Spleen (tissue), 7 donors: ENCODE measurements around the gene RXRB.

Experiments used
- POLR2A ChIP-seq, 3 donors: fragments of 450-650 bp; IDR thresholded peaks; one replicate each; pipeline ENCODE4 v1.5.1; 2017; ENCODE audit warnings: antibody characterized with exemption in 3 of 3, mild to moderate bottlenecking in 1 of 3
- TF ChIP-seq, protein P1 (sequence below), 11 experiments: fragments of 200-600 bp in 7 of 11; fragments of 450-650 bp in 4 of 11; sonication (generic) in 4 of 11; IDR thresholded peaks in 8 of 11; conservative IDR thresholded peaks in 3 of 11; 1 replicate in 7 of 11; 2 replicates in 4 of 11; pipeline versions ENCODE4 v1.4.0 to v1.8.0; 2016 to 2021; ENCODE audit warnings: antibody characterized with exemption in 11 of 11, inconsistent platforms in 4 of 11, mild to moderate bottlenecking in 1 of 11
- donor health status: DM: no; HTN: no; CAD: no; lungs with moderate emphysema.
- donor health status: DM: no; HTN: no; CAD: no.
- donor health status: DM: no; HTN: no; CAD: no.

DNA sequence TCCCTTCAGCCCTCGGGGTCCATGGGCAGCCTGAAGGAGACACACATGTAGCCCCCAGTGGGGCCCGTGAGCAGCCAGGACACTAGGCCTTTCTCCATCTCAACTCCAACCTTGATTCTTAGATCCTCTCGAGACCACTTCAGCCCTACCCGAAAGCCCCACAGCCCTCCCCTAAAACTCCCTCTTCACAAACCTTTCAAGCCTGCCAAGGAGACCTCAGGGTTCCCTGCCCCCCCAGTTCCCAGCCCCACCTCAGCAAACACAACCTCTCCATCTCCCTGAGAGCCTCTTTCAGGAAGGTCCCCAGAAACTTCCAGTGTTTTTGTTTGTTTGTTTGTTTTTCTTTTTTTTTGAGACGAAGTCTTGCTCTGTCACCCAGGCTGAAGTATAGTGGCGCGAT, 19.3 kb downstream of the RXRB start:
- TF ChIP-seq, protein P1, sequence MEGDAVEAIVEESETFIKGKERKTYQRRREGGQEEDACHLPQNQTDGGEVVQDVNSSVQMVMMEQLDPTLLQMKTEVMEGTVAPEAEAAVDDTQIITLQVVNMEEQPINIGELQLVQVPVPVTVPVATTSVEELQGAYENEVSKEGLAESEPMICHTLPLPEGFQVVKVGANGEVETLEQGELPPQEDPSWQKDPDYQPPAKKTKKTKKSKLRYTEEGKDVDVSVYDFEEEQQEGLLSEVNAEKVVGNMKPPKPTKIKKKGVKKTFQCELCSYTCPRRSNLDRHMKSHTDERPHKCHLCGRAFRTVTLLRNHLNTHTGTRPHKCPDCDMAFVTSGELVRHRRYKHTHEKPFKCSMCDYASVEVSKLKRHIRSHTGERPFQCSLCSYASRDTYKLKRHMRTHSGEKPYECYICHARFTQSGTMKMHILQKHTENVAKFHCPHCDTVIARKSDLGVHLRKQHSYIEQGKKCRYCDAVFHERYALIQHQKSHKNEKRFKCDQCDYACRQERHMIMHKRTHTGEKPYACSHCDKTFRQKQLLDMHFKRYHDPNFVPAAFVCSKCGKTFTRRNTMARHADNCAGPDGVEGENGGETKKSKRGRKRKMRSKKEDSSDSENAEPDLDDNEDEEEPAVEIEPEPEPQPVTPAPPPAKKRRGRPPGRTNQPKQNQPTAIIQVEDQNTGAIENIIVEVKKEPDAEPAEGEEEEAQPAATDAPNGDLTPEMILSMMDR (IDR thresholded peaks at IDR 0.05 in 8 of 11, conservative IDR thresholded peaks at IDR 0.05 in 3 of 11), result no peak
- no peak for TF ChIP-seq POLR2A (IDR thresholded peaks at IDR 0.05)
